Upper lobe of left lung (tissue), 4 donors: ENCODE results near the gene CLIC3.
A peak's percentile ranks its signal among the peaks of the same experiment; 100 is the strongest.

ENCODE experiments used
- POLR2AphosphoS5 ChIP-seq, 2 donors: sonication (generic); formaldehyde crosslinking; IDR thresholded peaks; one replicate each; pipeline ENCODE4 v1.5.1; 2017; ENCODE audit warnings: antibody characterized with exemption in 2 of 2
- TF ChIP-seq, protein P1 (sequence below), 6 experiments: fragments of 450-650 bp in 4 of 6; fragments of 200-600 bp in 2 of 6; sonication (generic) in 2 of 6; IDR thresholded peaks; one replicate each; pipeline ENCODE4 v1.5.1; 2016 to 2019; ENCODE audit warnings: antibody characterized with exemption in 6 of 6

DNA sequence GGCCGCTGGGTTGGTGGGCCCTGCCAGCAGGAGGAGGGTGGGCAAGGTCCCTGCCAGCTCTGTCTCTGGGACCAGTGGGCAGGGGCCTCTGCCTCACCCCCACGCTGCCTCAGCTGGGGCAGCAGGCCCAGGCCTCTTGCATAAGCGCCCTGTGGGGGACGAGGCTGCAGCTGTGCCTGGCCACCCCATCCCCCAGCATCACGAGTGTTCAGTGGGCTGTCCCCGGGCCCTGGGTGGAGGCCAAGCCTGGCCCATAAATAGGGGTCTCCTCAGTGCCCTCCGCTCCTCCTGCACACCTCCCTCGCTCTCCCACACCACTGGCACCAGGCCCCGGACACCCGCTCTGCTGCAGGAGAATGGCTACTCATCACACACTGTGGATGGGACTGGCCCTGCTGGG lies 19.1 kb downstream of the CLIC3 start, which contains the start of gene PTGDS:
- TF ChIP-seq, protein P1, sequence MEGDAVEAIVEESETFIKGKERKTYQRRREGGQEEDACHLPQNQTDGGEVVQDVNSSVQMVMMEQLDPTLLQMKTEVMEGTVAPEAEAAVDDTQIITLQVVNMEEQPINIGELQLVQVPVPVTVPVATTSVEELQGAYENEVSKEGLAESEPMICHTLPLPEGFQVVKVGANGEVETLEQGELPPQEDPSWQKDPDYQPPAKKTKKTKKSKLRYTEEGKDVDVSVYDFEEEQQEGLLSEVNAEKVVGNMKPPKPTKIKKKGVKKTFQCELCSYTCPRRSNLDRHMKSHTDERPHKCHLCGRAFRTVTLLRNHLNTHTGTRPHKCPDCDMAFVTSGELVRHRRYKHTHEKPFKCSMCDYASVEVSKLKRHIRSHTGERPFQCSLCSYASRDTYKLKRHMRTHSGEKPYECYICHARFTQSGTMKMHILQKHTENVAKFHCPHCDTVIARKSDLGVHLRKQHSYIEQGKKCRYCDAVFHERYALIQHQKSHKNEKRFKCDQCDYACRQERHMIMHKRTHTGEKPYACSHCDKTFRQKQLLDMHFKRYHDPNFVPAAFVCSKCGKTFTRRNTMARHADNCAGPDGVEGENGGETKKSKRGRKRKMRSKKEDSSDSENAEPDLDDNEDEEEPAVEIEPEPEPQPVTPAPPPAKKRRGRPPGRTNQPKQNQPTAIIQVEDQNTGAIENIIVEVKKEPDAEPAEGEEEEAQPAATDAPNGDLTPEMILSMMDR (IDR thresholded peaks at IDR 0.05) = no peak
- TF ChIP-seq POLR2AphosphoS5 (IDR thresholded peaks at IDR 0.05) = peak in 1 of 2 donors; percentile 18
